22Rv1 (cell line): ENCODE results near the gene RNF217.

ENCODE experiments used
- CTCF ChIP-seq: fragments of 450-650 bp; IDR thresholded peaks from 2 replicates; pipeline ENCODE4 v1.5.1; 2017; ENCODE audit warnings: mild to moderate bottlenecking
- ZFX ChIP-seq: fragments of 450-650 bp; IDR thresholded peaks from 2 replicates; pipeline ENCODE4 v1.6.1; 2017; ENCODE audit warnings: antibody characterized with exemption, borderline replicate concordance

GRCh38 chr6:125121894-125122293, 159.7 kb downstream of the RNF217 start:
- TF ChIP-seq CTCF (no peak), ZFX (no peak)
